Measurements from ENCODE around the gene RASA3. TPM values are rescaled to one million over a fixed set of nuclear protein-coding genes. Genes with fewer than 3 reads are reported as not detected.

Gene RASA3
- polyA plus RNA-seq, 3 donors, result 9.0 to 32.6 (median 16.6) TPM

- H3K4me1 ChIP-seq (ENCODE audit: control insufficient read depth in 1 of 2, insufficient read depth in 2 of 2, low read length in 2 of 2), result no peaks in the 10 kb centered on the region
- 90% methylated on average over 11 of the region's 11 CpGs for WGBS (ENCODE audit: insufficient coverage)
- peaks cover 6 to 46% (median 13%) of the 10 kb centered on the region in 3 donors for H3K27me3 Mint-ChIP-seq (ENCODE audit: low read depth in 3 of 3)
- no peaks in the 10 kb centered on the region for H3K36me3 ChIP-seq (replicated peaks in 1 of 2; ENCODE audit: control insufficient read depth in 1 of 2, insufficient read depth in 2 of 2, low read length in 2 of 2)
- H3K79me2 ChIP-seq (ENCODE audit: insufficient read depth, low read length), result no peaks in the 10 kb centered on the region
- TF ChIP-seq CTCF (IDR thresholded peaks at IDR 0.05), result no peak
- no peak overlapping the region for H2AFZ ChIP-seq (ENCODE audit: insufficient read depth, low read depth, low read length, poor library complexity, severe bottlenecking)
- no peak overlapping the region for H3K4me3 Mint-ChIP-seq
- H3K4me1 Mint-ChIP-seq, result no peaks in the 10 kb centered on the region
- no peak overlapping the region for H3K4me2 ChIP-seq (replicated peaks; ENCODE audit: extremely low read depth, low read length, poor library complexity, severe bottlenecking)
- no peak for DNase-seq
- no peaks in the 10 kb centered on the region for H3K36me3 Mint-ChIP-seq
- H3K27ac Mint-ChIP-seq, result no peak overlapping the region
- H3K9me3 ChIP-seq (replicated peaks in 1 of 2; ENCODE audit: control insufficient read depth in 1 of 2, insufficient read depth in 1 of 2, low read length in 2 of 2), result no peaks in the 10 kb centered on the region
- no peaks in the 10 kb centered on the region for H4K20me1 ChIP-seq (ENCODE audit: insufficient read depth, low read length)
- H3K4me3 ChIP-seq (replicated peaks in 1 of 3; ENCODE audit: low read depth in 2 of 3, low read length in 3 of 3), result no peak overlapping the region
- H3K9ac ChIP-seq (ENCODE audit: insufficient read depth, low read length, poor library complexity, severe bottlenecking), result no peak overlapping the region
- H3K27me3 ChIP-seq (ENCODE audit: control insufficient read depth in 2 of 2, insufficient read depth in 2 of 2, low read length in 2 of 2), result peaks cover 0 to 8% of the 10 kb centered on the region in 2 donors
- intact Hi-C loops (cut with micrococcal nuclease), result no loop called here
- no peak overlapping the region for H3K27ac ChIP-seq (ENCODE audit: low read depth in 1 of 2, low read length in 2 of 2)
- no peaks in the 10 kb centered on the region for H3K9me3 Mint-ChIP-seq
These were observed 193.7 kb downstream of the RASA3 start for GRCh38 chr13:113938716-113939115.

- Histone ChIP-seq H3K4me1 (ENCODE audit: control insufficient read depth in 1 of 2, insufficient read depth in 2 of 2, low read length in 2 of 2) (no peaks in the 10 kb centered on the region), H3K36me3 (replicated peaks in 1 of 2; ENCODE audit: control insufficient read depth in 1 of 2, insufficient read depth in 2 of 2, low read length in 2 of 2) (no peaks in the 10 kb centered on the region), H4K20me1 (ENCODE audit: insufficient read depth, low read length) (no peaks in the 10 kb centered on the region), H3K9ac (ENCODE audit: insufficient read depth, low read length, poor library complexity, severe bottlenecking) (no peak overlapping the region), H3K27me3 (ENCODE audit: control insufficient read depth in 2 of 2, insufficient read depth in 2 of 2, low read length in 2 of 2) (peaks cover 0 to 8% of the 10 kb centered on the region in 2 donors), H2AFZ (ENCODE audit: insufficient read depth, low read depth, low read length, poor library complexity, severe bottlenecking) (no peak overlapping the region), H3K4me3 (replicated peaks in 1 of 3; ENCODE audit: low read depth in 2 of 3, low read length in 3 of 3) (no peak overlapping the region), H3K4me2 (replicated peaks; ENCODE audit: extremely low read depth, low read length, poor library complexity, severe bottlenecking) (no peak overlapping the region), H3K27ac (ENCODE audit: low read depth in 1 of 2, low read length in 2 of 2) (no peak overlapping the region), H3K79me2 (ENCODE audit: insufficient read depth, low read length) (no peaks in the 10 kb centered on the region), H3K9me3 (replicated peaks in 1 of 2; ENCODE audit: control insufficient read depth in 1 of 2, insufficient read depth in 1 of 2, low read length in 2 of 2) (no peaks in the 10 kb centered on the region)
- no peaks in the 10 kb centered on the region for H3K36me3 Mint-ChIP-seq
- H3K27me3 Mint-ChIP-seq (ENCODE audit: low read depth in 3 of 3), result peaks cover 9 to 47% (median 17%) of the 10 kb centered on the region in 3 donors
- 87% methylated on average over 7 of the region's 7 CpGs for WGBS (ENCODE audit: insufficient coverage)
- no peaks in the 10 kb centered on the region for H3K4me1 Mint-ChIP-seq
- H3K27ac Mint-ChIP-seq, result peak overlapping the region in 1 of 7 donors; percentile 33
- no peaks in the 10 kb centered on the region for H3K9me3 Mint-ChIP-seq
- H3K4me3 Mint-ChIP-seq, result no peak overlapping the region
- no peak for DNase-seq
- no peak for TF ChIP-seq CTCF (IDR thresholded peaks at IDR 0.05)
- intact Hi-C loops (cut with micrococcal nuclease), result no loop called here
These were observed 194.2 kb downstream of the RASA3 start for GRCh38 chr13:113938246-113938645.
